Endodermal cell (in vitro differentiated cells): Measurements from ENCODE around the gene FNDC5. TPM values are rescaled to one million over a fixed set of nuclear protein-coding genes. Genes with fewer than 3 reads are reported as not detected.
"Not testable (repeated sequence)": the region's sequence is repeated elsewhere in the genome, so short reads cannot be mapped to it uniquely, and the experiment has no call there.

Experiments used
- DNase-seq: peaks from one replicate; pipeline ENCODE4 v3.0.0-alpha.2; 2017
- H3K27ac ChIP-seq: 2 replicates; pipeline ENCODE4 v1.5.1; 2013; ENCODE audit warnings: mild to moderate bottlenecking, low read depth, low read length, moderate library complexity
- H3K27me3 ChIP-seq: 2 replicates; pipeline ENCODE4 v1.6.1; 2013; ENCODE audit warnings: mild to moderate bottlenecking, low read length, moderate library complexity; ENCODE audit not compliant: insufficient read depth, control insufficient read depth, poor library complexity, severe bottlenecking
- H3K36me3 ChIP-seq: 2 replicates; pipeline ENCODE4 v1.7.0; 2013; ENCODE audit warnings: mild to moderate bottlenecking, low read length, moderate library complexity; ENCODE audit not compliant: control insufficient read depth, insufficient read depth
- H3K4me1 ChIP-seq: one replicate; pipeline ENCODE4 v1.7.0; 2013; ENCODE audit warnings: low read length; ENCODE audit not compliant: control insufficient read depth, insufficient read depth
- H3K4me3 ChIP-seq: 2 replicates; pipeline ENCODE4 v1.5.1; 2013; ENCODE audit warnings: mild to moderate bottlenecking, low read length, moderate library complexity
- H3K9ac ChIP-seq: 2 replicates; pipeline ENCODE4 v1.6.1; 2013; ENCODE audit warnings: mild to moderate bottlenecking, low read length, moderate library complexity; ENCODE audit not compliant: poor library complexity, severe bottlenecking; ENCODE audit errors: extremely low read depth
- H3K9me3 ChIP-seq: 2 replicates; pipeline ENCODE4 v1.6.1; 2013; ENCODE audit warnings: mild to moderate bottlenecking, low read length, moderate library complexity; ENCODE audit not compliant: control insufficient read depth
- H3K27ac Mint-ChIP-seq: 2 replicates; pipeline ENCODE4 v1.8.0; 2020; ENCODE audit warnings: mixed read lengths
- H3K27me3 Mint-ChIP-seq: 2 replicates; pipeline ENCODE4 v1.8.0; 2021; ENCODE audit warnings: mild to moderate bottlenecking, mixed read lengths; ENCODE audit not compliant: insufficient read depth
- H3K36me3 Mint-ChIP-seq: 2 replicates; pipeline ENCODE4 v1.8.0; 2020; ENCODE audit warnings: low read depth, mixed read lengths
- H3K4me1 Mint-ChIP-seq: 2 replicates; pipeline ENCODE4 v1.8.0; 2020; ENCODE audit warnings: mixed read lengths
- H3K4me3 Mint-ChIP-seq: 2 replicates; pipeline ENCODE4 v1.8.0; 2020; ENCODE audit warnings: mild to moderate bottlenecking, moderate library complexity, mixed read lengths
- H3K9me3 Mint-ChIP-seq: 2 replicates; pipeline ENCODE4 v1.8.0; 2020; ENCODE audit warnings: mild to moderate bottlenecking, mixed read lengths
- CTCF ChIP-seq: fragments of 200-600 bp; sonication (generic); conservative IDR thresholded peaks from 2 replicates; pipeline ENCODE4 v1.5.0; 2021; ENCODE audit warnings: antibody characterized with exemption, mild to moderate bottlenecking
- WGBS, 2 experiments: methylation state at CpG; one replicate each; pipeline versions ENCODE4 v1.1.5 to v1.1.7; 2013; ENCODE audit warnings: missing lambda C conversion rate in 2 of 2, mixed read lengths in 1 of 2; ENCODE audit not compliant: insufficient coverage in 1 of 2, insufficient read length in 1 of 2; 5-methylcytosine and 5-hydroxymethylcytosine counted together
- total RNA-seq, 2 donors: library from RNA; stranded (reverse); fragmentation: NEBNext Ultra II Directional in 1 of 2; extraction: Animal tissue kit (Norgen Biotek cat#: 25700) in 1 of 2; gene quantifications; 2 replicates in 1 of 2; 3 replicates in 1 of 2; pipeline ENCODE4 v1.2.1, GENCODE V29; 2021

FNDC5 gene
- total RNA-seq, 2 donors from 2014 or later, result 6.0 to 7.2 TPM

GRCh38 chr1:32907435-32907834, 36.7 kb upstream of the FNDC5 start:
- Mint-ChIP-seq H3K27me3 (peaks cover 35% of the 10 kb centered on the region), H3K36me3 (no peaks in the 10 kb centered on the region), H3K4me1 (no peaks in the 10 kb centered on the region), H3K4me3 (no peak overlapping the region), H3K27ac (no peak overlapping the region), H3K9me3 (no peaks in the 10 kb centered on the region)
- Histone ChIP-seq H3K4me1 (no peaks in the 10 kb centered on the region), H3K36me3 (no peaks in the 10 kb centered on the region), H3K9ac (no peak overlapping the region), H3K9me3 (no peaks in the 10 kb centered on the region), H3K4me3 (no peak overlapping the region), H3K27ac (no peak overlapping the region), H3K27me3 (peaks cover 17% of the 10 kb centered on the region)
- no peak for DNase-seq
- no peak for TF ChIP-seq CTCF
- WGBS, 2 experiments, result 66 to 67% methylated on average over 4 of the region's 4 CpGs

- no peaks in the 10 kb centered on the region for H3K4me1 ChIP-seq
- Mint-ChIP-seq H3K27ac (no peak overlapping the region), H3K4me3 (no peak overlapping the region), H3K27me3 (peaks cover 43% of the 10 kb centered on the region), H3K36me3 (no peaks in the 10 kb centered on the region), H3K9me3 (no peaks in the 10 kb centered on the region), H3K4me1 (no peaks in the 10 kb centered on the region)
- H3K9me3 ChIP-seq, result no peaks in the 10 kb centered on the region
- no peaks in the 10 kb centered on the region for H3K36me3 ChIP-seq
- H3K27ac ChIP-seq, result no peak overlapping the region
- H3K27me3 ChIP-seq, result peaks cover 23% of the 10 kb centered on the region
- no peak overlapping the region for H3K4me3 ChIP-seq
- DNase-seq, result no peak
- no peak overlapping the region for H3K9ac ChIP-seq
- WGBS, 2 experiments, result 88 to 89% methylated on average over 1 to 7 of the region's 7 CpGs
- no peak for TF ChIP-seq CTCF
Observed at GRCh38 chr1:32906654-32907053, 35.9 kb upstream of the FNDC5 start.

GRCh38 chr1:32905588-32905987, 34.9 kb upstream of the FNDC5 start:
- H3K4me1 Mint-ChIP-seq, H3K36me3 Mint-ChIP-seq, H3K4me3 Mint-ChIP-seq, DNase-seq, H3K9me3 Mint-ChIP-seq, H3K4me1 ChIP-seq, H3K9me3 ChIP-seq, H3K27ac ChIP-seq, H3K9ac ChIP-seq, H3K36me3 ChIP-seq, H3K27ac Mint-ChIP-seq, H3K4me3 ChIP-seq: not testable (repeated sequence)
- H3K27me3 ChIP-seq, result peaks cover 31% of the 10 kb centered on the region
- H3K27me3 Mint-ChIP-seq, result peaks cover 50% of the 10 kb centered on the region
- 79 to 85% methylated on average over 10 of the region's 10 CpGs for WGBS, 2 experiments

GRCh38 chr1:32904797-32905196, 34.1 kb upstream of the FNDC5 start:
- H3K9me3 Mint-ChIP-seq, result no peaks in the 10 kb centered on the region
- H3K9ac ChIP-seq, result no peak overlapping the region
- peaks cover 4% of the 10 kb centered on the region for H3K4me1 ChIP-seq
- H3K27me3 ChIP-seq, result peaks cover 39% of the 10 kb centered on the region
- H3K4me1 Mint-ChIP-seq, result no peaks in the 10 kb centered on the region
- H3K36me3 Mint-ChIP-seq, result no peaks in the 10 kb centered on the region
- no peak for TF ChIP-seq CTCF
- H3K4me3 Mint-ChIP-seq, result no peak overlapping the region
- 86 to 100% methylated on average over 2 of the region's 2 CpGs for WGBS, 2 experiments
- H3K4me3 ChIP-seq, result no peak overlapping the region
- H3K27ac ChIP-seq, result no peak overlapping the region
- H3K9me3 ChIP-seq, result no peaks in the 10 kb centered on the region
- peaks cover 51% of the 10 kb centered on the region for H3K27me3 Mint-ChIP-seq
- no peak for DNase-seq
- no peaks in the 10 kb centered on the region for H3K36me3 ChIP-seq
- H3K27ac Mint-ChIP-seq, result no peak overlapping the region
